Measurements from ENCODE around the gene SNX12.

SNX12 gene

GRCh38 chrX:71017396-71017939 is 50.7 kb downstream of the SNX12 start:
- no peak for DNase-seq (ENCODE audit: low read depth)
- H3K4me3 ChIP-seq (ENCODE audit: low read depth, low read length), result no peak overlapping the region
- no peak for TF ChIP-seq CTCF (IDR thresholded peaks at IDR 0.05; ENCODE audit: insufficient read depth, low read depth, low read length, missing control alignments)
